GM12874 (cell line): ENCODE results near the gene MYO16.

Source experiments
- TF ChIP-seq, protein P1 (sequence below): IDR thresholded peaks from 2 replicates; pipeline ENCODE4 v1.5.1; 2011; ENCODE audit warnings: low read depth, mild to moderate bottlenecking, control low read depth, low read length, moderate library complexity; ENCODE audit not compliant: insufficient read depth

MYO16 gene

DNA sequence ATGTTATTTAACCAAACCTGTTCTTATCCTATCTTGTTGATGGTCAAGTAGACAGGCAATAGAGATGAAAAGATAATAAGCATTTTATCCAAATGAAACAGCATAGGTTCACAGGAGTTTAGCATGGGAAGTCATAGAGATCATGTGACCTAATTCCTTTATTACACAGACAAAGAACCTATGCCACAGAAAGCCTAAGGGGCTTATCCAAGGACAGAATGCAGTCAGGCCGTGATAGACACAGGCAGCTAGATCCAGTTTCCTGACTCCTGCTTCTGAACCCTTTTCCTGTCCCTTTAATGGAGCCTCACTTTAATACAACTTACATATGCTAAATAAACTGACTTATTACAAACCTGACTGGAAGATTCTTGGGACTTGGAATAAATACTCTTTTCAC lies 624.9 kb downstream of the MYO16 start:
- TF ChIP-seq, protein P1, sequence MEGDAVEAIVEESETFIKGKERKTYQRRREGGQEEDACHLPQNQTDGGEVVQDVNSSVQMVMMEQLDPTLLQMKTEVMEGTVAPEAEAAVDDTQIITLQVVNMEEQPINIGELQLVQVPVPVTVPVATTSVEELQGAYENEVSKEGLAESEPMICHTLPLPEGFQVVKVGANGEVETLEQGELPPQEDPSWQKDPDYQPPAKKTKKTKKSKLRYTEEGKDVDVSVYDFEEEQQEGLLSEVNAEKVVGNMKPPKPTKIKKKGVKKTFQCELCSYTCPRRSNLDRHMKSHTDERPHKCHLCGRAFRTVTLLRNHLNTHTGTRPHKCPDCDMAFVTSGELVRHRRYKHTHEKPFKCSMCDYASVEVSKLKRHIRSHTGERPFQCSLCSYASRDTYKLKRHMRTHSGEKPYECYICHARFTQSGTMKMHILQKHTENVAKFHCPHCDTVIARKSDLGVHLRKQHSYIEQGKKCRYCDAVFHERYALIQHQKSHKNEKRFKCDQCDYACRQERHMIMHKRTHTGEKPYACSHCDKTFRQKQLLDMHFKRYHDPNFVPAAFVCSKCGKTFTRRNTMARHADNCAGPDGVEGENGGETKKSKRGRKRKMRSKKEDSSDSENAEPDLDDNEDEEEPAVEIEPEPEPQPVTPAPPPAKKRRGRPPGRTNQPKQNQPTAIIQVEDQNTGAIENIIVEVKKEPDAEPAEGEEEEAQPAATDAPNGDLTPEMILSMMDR: no peak

DNA sequence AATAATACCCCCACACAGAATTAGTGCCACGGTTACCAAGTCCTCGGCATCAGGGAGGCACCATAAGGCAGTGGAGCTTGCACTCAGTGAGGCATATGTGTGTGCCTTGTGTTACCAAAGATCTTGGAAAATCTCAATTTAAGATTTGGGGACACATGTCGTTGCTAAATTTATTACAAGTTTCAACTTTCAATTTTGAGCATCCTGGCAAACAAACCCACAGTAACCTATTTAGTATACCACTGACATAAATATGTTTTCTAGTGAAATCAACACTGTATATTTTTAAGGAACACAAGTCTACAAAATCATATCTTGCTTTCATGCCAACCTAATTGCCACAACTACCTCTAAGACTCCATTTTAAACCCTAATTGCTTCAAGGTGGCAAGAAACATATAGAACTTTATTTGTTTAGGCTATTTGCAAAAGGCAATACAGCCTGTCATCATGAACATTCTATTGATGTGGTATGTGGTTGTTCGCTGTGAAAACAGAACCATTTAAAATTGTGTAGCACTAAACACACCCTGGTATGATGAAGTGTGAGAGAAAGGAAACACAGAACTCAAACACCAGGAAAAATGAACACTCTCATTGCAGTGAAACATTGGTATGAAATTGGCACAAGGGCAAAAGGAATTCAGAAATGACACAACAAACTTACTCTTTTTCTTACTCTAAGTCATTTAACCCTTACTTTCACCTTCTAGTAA lies 625.9 kb downstream of the MYO16 start:
- TF ChIP-seq, protein P1: no peak

GRCh38 chr13:109256866-109257760 lies 627.7 kb downstream of the MYO16 start:
- TF ChIP-seq, protein P1: no peak
